Stimulated activated CD4-positive, alpha-beta T cell treated with anti-CD3 and anti-CD28 coated beads, Interleukin-1b, Interleukin-23, amount 100 ng/mL, for 48 hours (primary cell): Measurements from ENCODE around the gene TMEM145.
"Not testable (repeated sequence)": the region's sequence is repeated elsewhere in the genome, so short reads cannot be mapped to it uniquely, and the experiment has no call there.

ENCODE experiments used
- DNase-seq: peaks from one replicate; pipeline ENCODE4 v3.0.0-alpha.2; 2020

TMEM145 gene

GRCh38 chr19:42339126-42339860 is 26.2 kb downstream of the TMEM145 start:
- DNase-seq, result not testable (repeated sequence)

DNA sequence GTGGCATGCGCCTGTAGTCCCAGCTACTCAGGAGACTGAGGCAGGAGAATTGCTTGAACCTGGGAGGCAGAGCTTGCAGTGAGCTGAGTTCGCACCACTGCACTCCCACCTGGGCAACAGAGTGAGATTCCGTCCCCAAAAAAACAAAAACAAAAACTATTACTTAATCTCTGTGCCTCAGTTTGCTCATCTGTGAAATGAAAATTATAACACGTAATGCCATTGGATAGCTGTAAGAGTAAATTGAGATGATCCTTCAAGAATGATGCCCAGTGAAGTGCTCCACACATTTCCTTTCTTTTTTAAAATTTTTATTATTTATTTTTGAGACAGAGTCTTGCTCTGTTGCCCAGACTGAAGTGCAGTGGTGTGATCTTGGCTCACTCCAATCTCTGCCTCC is 26.8 kb downstream of the TMEM145 start:
- DNase-seq, result not testable (repeated sequence)

GRCh38 chr19:42343344-42344110 is 30.4 kb downstream of the TMEM145 start:
- no peak for DNase-seq

DNA sequence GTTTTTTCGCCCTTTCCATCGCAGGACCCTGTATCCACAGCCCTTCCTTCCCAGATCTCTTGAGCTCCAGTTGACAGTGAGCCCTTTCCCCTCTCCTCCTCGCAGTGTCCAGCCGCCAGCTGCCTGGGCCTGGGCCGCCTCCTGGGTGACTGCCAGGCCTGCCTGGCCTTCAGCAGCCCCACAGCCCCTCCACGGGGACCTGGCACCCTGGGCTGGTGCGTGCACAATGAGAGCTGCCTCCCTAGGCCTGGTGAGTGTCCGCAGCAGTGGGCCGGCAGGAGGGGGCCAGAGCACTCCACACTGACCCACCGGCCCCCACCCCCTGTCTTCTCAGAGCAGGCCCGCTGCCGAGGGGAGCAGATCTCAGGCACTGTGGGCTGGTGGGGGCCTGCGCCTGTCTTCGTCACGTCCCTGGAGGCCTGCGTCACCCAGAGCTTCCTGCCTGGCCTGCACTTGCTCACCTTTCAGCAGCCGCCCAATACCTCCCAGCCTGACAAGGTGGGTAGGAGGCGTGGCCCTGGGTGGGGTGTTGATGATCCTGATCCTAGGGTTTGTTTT is 31.3 kb downstream of the TMEM145 start:
- DNase-seq, result no peak

DNA sequence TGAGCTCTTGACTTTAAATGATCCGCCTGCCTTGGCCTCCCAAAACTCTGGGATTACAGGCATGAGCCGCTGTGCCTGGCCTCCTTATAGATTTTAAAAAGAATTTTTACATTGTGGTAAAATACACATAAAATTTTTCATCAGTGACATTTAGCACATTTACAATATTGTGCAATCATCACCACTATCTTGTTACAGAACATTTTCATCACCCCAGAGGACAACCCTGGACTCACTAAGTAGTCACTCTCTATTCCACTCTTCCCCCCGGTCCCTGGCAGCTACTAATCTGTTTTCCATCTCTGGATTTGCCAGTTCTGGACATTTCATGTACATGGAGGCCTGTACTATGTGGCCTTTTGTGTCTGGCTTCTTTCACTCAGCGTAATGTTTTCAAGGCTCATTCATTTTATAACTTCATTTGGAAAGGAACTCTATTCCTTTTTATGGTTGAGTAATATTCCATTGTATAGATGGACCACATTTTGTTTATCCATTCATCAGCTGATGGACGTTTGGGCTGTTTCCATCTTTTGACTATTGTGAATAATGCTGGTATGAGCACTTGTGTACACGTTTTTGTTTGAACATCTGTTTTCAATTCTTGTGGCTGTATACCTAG is 32.2 kb downstream of the TMEM145 start:
- no peak for DNase-seq

GRCh38 chr19:42348211-42348610 is 35.1 kb downstream of the TMEM145 start:
- DNase-seq, result no peak

GRCh38 chr19:42349378-42350107 is 36.4 kb downstream of the TMEM145 start:
- DNase-seq, result no peak

DNA sequence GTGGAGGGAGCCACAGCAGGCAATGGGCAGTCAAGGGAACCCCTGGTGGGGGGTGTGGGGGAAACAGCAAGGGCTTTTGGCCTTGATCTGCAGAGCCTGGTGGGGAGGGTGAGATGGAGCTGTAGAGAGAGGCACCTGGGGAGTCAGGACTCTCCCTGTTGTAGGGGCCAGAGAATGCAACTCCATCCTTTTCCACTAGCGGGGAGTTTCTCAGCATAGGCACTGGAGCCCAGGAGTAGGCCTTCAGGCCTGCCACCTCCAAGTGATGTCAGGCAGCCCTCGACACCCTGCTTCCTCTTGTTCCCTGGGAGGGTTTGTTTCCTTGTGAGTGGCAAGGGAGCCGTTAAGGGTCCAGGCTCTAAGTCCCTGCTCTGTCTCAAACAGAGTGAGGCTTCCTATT is 37.3 kb downstream of the TMEM145 start:
- no peak for DNase-seq

DNA sequence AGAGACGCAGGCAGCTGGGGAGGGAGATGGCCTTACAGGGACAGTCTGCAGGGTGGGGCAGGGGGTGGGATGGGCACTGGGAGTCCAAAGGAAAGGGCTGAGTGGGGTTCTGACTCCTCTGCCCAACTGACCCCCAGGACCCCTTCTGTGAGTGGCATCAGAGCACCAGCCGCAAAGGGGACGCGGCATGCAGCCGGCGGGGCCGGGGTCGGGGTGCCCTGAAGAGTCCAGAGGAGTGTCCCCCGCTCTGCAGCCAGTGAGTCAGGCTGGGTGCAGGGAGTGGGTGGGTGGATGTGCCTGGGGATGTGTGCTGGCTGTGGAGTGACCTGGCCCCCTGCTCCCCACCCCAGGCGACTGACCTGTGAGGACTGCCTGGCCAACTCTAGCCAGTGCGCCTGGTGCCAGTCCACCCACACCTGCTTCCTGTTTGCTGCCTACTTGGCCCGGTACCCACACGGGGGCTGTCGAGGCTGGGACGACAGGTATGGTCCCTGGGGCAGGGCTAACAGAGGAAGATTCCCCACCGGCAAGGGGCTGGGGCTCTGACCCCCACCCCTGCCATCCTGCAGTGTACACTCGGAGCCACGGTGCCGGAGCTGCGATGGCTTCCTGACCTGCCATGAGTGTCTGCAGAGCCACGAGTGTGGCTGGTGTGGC is 38.1 kb downstream of the TMEM145 start:
- DNase-seq, result no peak

- no peak for DNase-seq
Observed at GRCh38 chr19:42352301-42353259, 39.5 kb downstream of the TMEM145 start.

GRCh38 chr19:42353341-42354015 is 40.4 kb downstream of the TMEM145 start:
- no peak for DNase-seq

DNA sequence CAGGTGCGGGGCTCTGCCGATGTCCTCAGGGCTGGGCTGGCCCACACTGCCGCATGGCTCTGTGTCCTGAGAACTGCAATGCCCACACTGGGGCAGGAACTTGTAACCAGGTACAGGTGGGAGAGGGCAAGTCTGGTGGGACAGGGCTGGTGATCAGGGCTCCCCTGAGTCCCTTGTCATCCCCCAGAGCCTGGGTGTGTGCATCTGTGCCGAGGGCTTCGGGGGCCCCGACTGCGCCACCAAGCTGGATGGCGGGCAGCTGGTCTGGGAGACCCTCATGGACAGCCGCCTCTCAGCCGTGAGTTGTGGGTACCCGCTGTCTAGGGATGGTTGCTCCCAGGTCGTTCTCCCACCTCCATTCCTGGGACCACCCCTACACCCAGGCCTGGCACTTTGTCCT is 42.8 kb downstream of the TMEM145 start:
- no peak for DNase-seq

DNA sequence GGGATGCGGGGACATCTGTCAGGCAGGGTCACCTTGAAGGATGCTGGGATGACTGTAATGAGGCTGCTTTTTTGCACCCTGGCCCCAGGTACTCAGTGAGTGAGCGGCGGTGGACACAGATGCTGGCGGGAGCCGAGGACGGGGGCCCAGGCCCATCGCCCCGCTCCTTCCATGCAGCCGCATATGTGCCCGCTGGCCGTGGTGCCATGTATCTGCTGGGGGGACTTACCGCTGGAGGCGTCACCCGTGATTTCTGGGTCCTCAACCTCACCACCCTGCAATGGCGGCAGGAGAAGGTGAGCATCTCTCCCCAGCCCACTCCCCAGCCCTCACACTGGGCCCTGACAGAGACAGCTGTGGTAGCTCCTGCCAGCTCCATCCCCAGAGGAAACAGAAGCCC is 43.6 kb downstream of the TMEM145 start:
- no peak for DNase-seq

- no peak for DNase-seq
Observed at GRCh38 chr19:42357290-42357689, 44.2 kb downstream of the TMEM145 start.

- DNase-seq, result no peak
Observed at GRCh38 chr19:42360787-42361544, 47.9 kb downstream of the TMEM145 start.

- DNase-seq, result no peak
Observed at GRCh38 chr19:42361545-42361910, 48.4 kb downstream of the TMEM145 start.

DNA sequence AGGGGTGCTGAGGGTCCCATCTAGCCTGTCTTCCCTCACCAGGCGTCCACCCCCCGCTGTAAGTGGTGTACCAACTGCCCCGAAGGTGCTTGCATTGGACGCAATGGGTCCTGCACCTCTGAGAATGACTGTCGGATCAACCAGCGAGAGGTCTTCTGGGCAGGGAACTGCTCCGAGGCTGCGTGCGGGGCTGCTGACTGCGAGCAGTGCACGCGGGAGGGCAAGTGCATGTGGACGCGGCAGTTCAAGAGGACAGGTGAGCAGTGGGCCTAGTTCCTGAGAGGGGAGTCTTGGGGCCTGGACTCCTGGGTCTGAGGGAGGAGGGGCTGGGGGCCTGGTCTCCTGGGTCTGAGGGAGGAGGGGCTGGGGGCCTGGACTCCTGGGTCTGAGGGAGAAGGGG is 49.2 kb downstream of the TMEM145 start:
- DNase-seq, result no peak

DNA sequence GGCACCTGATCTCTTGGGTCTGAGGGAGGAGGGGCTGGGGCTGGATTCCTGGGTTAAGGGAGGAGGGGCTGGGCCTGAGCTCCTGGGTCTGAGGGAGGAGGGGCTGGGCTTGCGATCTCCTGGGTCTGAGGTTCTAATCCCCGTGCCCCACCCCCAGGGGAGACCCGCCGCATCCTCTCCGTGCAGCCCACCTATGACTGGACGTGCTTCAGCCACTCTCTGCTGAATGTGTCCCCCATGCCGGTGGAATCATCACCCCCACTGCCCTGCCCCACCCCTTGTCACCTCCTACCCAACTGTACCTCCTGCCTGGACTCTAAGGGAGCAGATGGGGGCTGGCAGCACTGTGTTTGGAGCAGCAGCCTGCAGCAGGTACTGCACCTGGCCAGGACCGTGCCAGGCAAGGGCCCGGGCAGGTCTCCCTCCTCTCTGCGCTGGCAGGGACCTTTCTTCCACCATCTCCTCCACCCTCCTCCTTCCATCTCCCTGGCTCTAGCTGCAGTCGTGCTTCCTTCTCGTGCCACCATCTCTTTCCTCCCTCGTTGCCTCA is 49.9 kb downstream of the TMEM145 start:
- no peak for DNase-seq

GRCh38 chr19:42363614-42364346 is 50.7 kb downstream of the TMEM145 start:
- no peak for DNase-seq
